Left kidney (tissue), 2 donors: Measurements from ENCODE around the gene BPIFA3. TPM values are rescaled to one million over a fixed set of nuclear protein-coding genes. Genes with fewer than 3 reads are reported as not detected.

Experiments used
- DNase-seq: peaks from one replicate; pipeline ENCODE4 v3.0.0-alpha.2; 2013
- polyA plus RNA-seq: library from polyadenylated mRNA; unstranded; fragments of 120-200 nt; gene quantifications from one replicate; pipeline ENCODE4 v1.2.1, GENCODE V29; 2013; ENCODE audit not compliant: insufficient read length

Gene BPIFA3
- polyA plus RNA-seq, 1 donor: not detected

GRCh38 chr20:33261465-33261864 is 44.3 kb downstream of the BPIFA3 start:
- no peak for DNase-seq

GRCh38 chr20:33262658-33263065 is 45.5 kb downstream of the BPIFA3 start:
- peak; percentile 28 for DNase-seq

GRCh38 chr20:33263784-33264183 is 46.6 kb downstream of the BPIFA3 start:
- no peak for DNase-seq

DNA sequence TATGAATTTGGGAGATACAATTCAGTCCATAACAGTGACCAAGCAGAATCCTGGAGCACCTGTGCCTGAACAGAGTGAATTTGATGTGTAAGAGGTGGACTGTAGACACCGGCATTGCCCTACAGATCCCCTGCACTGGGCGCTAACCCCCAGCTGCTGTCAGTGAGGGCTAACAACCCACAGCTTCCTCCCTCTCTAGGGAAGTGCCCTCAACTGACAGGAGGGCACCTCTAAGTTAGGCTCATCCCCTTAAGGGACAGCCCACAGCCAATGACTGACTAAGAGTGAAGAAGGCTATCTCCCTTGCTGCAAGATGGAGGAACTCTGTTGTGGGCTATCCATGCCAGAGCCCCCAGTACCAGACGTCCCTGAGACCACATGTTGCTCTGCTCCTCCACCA is 50.5 kb downstream of the BPIFA3 start:
- DNase-seq: no peak

GRCh38 chr20:33272155-33272873 is 55.2 kb downstream of the BPIFA3 start:
- DNase-seq: no peak

DNA sequence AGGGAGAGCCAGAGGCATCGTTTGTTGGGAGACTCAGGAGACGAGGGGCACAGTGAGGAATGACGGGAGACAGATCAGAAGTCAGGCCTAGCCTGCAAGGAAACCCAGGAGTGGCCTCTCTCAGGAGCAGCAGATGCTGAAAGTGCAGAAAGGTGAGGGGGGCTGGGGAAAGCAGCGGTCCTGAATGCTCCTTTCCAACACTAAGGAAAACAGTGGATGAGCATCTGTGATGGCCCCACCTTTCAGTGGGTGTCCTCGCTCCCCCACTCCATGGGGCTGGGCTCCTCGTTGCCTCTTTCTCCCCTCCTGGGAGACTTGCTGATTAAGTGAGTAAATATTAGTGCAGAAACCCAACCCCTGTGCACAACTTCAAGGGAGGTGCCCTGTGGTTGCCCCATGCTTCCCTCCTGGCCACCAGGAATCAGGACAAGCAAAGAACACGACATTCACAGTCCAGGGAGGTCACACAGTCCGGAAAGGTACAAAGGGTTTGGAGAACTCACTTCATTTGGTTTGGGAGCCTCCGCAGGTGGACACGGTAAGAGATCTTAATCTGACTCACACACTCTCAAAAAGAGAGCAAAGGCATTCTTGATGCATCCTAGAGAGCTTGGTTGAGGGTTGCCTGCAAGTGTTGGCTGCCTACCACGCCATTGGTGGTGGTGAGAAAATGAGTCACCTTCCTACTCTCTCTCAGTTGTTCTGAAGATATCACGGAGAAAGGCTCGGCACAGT is 56.1 kb downstream of the BPIFA3 start:
- DNase-seq: no peak

DNA sequence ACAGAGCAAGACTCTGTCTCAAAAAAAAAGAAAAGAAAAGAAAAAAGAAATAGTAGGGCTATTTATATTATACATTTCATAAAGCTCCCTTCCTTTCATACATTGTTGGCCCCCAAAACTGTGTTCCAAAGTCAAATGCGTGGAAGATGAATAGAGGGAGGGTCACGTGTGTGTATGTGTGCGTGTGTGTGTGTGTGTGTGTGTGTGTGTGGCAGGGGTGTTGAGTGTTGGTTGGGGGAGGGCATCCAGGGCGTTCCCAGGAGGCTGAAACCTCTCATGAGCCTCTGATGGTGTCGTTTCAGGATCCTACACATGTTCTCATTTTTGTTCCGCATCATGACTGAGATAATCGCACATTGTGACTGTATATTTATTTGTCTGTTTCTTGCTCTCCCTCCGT is 58.1 kb downstream of the BPIFA3 start:
- DNase-seq: no peak

DNA sequence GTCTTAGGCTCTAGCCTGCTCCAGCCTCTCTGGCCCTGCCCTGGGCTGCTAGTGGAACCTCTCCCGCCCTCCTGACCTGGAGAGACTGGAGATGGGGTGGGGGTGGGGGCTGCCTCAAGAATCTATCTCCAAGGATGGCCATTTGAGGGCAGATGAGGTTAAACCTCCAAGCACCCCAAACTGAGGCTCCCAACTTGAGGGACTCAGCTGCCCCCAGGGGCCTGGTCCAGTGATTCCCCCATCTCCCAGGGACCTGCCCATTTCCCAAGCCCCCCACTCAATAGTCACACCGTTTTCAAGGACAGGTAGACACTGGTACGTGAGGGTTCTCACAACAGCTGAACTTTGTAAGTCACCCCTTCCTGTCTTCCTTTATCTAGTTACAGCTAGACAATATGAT is 58.7 kb downstream of the BPIFA3 start:
- DNase-seq: no peak

GRCh38 chr20:33276303-33277113 is 59.4 kb downstream of the BPIFA3 start:
- no peak for DNase-seq

Other genes with a start within 250 kb of the BPIFA3 start
- not detected for gene SUN5, start 212.9 kb upstream of the BPIFA3 start, polyA plus RNA-seq
- gene BPIFB2, start 209.6 kb upstream of the BPIFA3 start, polyA plus RNA-seq: not detected
- gene BPIFB6, start 185.7 kb upstream of the BPIFA3 start, polyA plus RNA-seq: not detected
- gene BPIFB3, start 163.4 kb upstream of the BPIFA3 start, polyA plus RNA-seq: not detected
- gene BPIFB4, start 137.7 kb upstream of the BPIFA3 start, polyA plus RNA-seq: not detected
- not detected for gene BPIFA2, start 49.2 kb upstream of the BPIFA3 start, polyA plus RNA-seq
- gene BPIFA1, start 18.6 kb downstream of the BPIFA3 start, polyA plus RNA-seq: not detected
- not detected for gene BPIFB1, start 65.9 kb downstream of the BPIFA3 start, polyA plus RNA-seq
- 46.6 TPM for gene CDK5RAP1, start 184.2 kb downstream of the BPIFA3 start, polyA plus RNA-seq
- 9.1 TPM for gene SNTA1, start 226.4 kb downstream of the BPIFA3 start, polyA plus RNA-seq